ENCODE measurements around the gene RAB5IF. TPM values are rescaled to one million over a fixed set of nuclear protein-coding genes. Genes with fewer than 3 reads are reported as not detected.

RAB5IF gene
- total RNA-seq, 2 experiments from 2014 or later, result 113 to 114 TPM

DNA sequence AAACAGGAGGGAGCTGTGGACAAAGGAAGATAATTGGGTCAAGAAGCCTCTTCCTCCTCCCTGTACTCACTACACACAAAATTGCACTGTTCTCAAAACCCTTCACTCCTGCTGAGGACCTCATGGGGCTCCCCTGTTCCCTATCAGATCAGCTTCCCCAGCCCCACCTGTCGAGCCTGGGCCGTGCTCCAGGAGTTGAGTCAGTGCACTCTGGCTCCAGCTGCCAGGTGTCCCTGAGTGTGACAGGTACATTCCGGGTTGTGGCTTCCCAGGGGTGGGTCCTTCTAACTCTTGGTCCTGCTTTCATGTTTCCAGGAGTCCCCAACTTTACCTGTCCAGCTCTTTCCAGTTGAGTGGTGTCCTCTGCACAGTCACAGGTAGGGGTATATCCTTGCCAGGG is 8.4 kb downstream of the RAB5IF start:
- peaks cover 12% of the 10 kb centered on the region for H3K4me1 Mint-ChIP-seq (ENCODE audit: low read depth)
- CTCF ChIA-PET, result interaction anchor here (1.2 to 3.6 kb wide), 6 partner anchors 8 to 141 kb away, joined by 3 to 33 read pairs (median 6); partner anchors contain the start of genes NDRG3 and RAB5IF
- peaks cover 36% of the 10 kb centered on the region for H3K36me3 Mint-ChIP-seq
- no peaks in the 10 kb centered on the region for H3K9me3 Mint-ChIP-seq
- H3K27me3 Mint-ChIP-seq, result no peaks in the 10 kb centered on the region
- H3K27ac Mint-ChIP-seq, result peak overlapping the region; percentile 28
- no peak overlapping the region for H3K4me3 Mint-ChIP-seq
- DNase-seq, result no peak
- intact Hi-C loops (cut with micrococcal nuclease), result loop anchor here (2.0 kb wide), 2 partner anchors 31 to 115 kb away; no protein-coding TSS in a partner anchor
- POLR2A ChIA-PET, result interaction anchor here (1.0 kb wide), 1 partner anchor 16 kb away, joined by 3 read pairs; no protein-coding TSS in a partner anchor

DNA sequence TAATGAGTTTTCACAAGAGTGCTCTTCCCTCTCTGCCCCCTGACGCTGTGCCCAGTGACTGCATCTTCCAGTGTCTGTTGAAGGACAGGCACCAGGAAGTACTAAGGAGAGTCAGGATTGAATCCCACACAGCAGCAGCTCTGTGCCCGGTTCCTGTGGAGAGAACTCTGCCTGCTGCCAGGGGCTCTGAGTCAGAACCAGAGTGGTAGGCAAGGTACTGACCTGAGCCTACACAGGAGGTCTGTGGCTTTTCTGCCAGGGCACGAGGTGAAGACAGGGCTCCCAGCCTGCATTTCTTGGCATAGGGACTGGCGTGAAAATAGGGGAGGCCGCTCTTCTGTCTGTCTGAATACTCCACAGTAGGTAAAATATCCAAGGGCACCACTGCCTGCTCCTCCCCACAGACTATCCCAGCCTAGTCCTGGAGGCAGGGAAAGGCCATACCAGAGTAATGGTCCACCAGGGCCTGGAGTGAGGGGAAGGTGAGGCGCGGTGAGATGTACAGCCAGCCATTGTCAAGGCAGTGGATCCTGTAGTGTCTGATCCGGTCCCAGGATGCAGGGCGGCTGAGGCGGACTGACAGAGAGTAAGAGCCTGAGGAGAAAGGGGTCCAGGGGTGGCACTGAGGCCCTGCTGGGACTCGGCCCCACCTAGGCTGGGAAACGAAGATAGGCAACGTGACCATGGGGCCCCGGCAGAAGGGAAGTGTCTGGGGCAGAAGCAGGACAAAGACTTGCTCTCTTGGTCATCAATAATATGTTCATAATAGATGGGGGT is 9.4 kb downstream of the RAB5IF start:
- H3K27ac Mint-ChIP-seq, result peak overlapping the region; percentile 52
- H3K4me3 Mint-ChIP-seq, result no peak overlapping the region
- no peaks in the 10 kb centered on the region for H3K27me3 Mint-ChIP-seq
- CTCF ChIA-PET, result interaction anchor here (1.2 to 3.6 kb wide), 3 partner anchors 9 to 130 kb away, joined by 3 to 17 read pairs (median 7); partner anchors contain the start of genes NDRG3 and RAB5IF
- peaks cover 31% of the 10 kb centered on the region for H3K36me3 Mint-ChIP-seq
- H3K4me1 Mint-ChIP-seq (ENCODE audit: low read depth), result peaks cover 12% of the 10 kb centered on the region
- POLR2A ChIA-PET, result no interaction called here
- no peak for DNase-seq
- no peaks in the 10 kb centered on the region for H3K9me3 Mint-ChIP-seq
- intact Hi-C loops (cut with micrococcal nuclease), result no loop called here

GRCh38 chr20:36620917-36621316 is 15.3 kb downstream of the RAB5IF start:
- ChIA-PET POLR2A (no interaction called here), CTCF (no interaction called here)
- intact Hi-C loops (cut with micrococcal nuclease), result no loop called here
- Mint-ChIP-seq H3K36me3 (peaks cover 17% of the 10 kb centered on the region), H3K9me3 (no peaks in the 10 kb centered on the region), H3K27me3 (no peaks in the 10 kb centered on the region), H3K4me1 (ENCODE audit: low read depth) (peaks cover 13% of the 10 kb centered on the region), H3K4me3 (no peak overlapping the region), H3K27ac (no peak overlapping the region)
- no peak for DNase-seq

- DNase-seq, result no peak
- Mint-ChIP-seq H3K9me3 (no peaks in the 10 kb centered on the region), H3K4me1 (ENCODE audit: low read depth) (peaks cover 17% of the 10 kb centered on the region), H3K27ac (peak overlapping the region; percentile 49), H3K36me3 (peaks cover 32% of the 10 kb centered on the region), H3K27me3 (no peaks in the 10 kb centered on the region), H3K4me3 (no peak overlapping the region)
- intact Hi-C loops (cut with micrococcal nuclease), result no loop called here
- ChIA-PET POLR2A (interaction anchor here (1.1 kb wide), 1 partner anchor 17 kb away, joined by 4 read pairs; the partner anchor contains the start of gene RAB5IF), CTCF (interaction anchor here (0.7 to 2.2 kb wide), 6 partner anchors 11 to 106 kb away, joined by 3 to 9 read pairs (median 3); partner anchors contain the start of genes RAB5IF and SLA2)
These were observed 17.9 kb downstream of the RAB5IF start for GRCh38 chr20:36623444-36623843.

DNA sequence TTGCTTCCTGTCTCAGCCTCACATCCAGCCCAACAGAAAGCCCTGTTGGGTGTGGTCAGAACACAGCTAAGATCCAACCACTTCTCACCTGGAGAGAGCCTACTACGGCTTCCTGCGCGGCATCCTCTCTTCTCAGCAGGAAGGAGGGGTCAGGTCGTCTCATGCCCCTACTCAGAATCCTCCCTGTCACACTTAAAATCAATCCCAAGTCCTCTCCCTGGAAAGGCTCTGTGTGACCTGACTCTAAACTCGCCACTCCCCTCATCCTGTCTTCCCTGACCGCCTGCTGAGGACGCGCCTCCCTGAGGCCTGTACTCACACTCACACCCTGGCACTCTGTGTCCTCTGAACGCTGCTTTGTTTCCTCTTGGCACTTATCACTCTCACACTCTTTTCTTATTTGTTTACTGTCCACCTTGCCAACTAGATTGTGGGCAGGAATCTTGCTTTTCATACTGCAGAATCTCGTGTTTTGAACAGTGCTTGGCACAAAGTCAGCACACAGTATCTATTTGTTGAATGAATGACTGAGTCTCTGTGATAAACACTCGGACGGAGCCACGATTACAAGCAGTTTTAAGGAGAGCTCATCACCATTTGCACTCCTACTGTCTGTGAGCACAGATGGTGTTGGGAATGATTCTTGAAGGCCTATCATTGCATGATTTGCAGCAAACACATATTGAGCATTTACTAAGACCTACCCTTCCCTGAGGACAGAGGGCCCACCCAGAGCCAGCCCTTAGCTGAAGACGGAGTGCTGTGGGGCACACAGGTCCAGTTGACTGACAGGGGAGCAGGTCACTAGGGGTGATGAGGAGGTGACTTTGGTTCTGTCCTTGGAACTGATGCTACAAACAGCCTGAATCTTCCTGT is 18.7 kb downstream of the RAB5IF start:
- POLR2A ChIA-PET, result no interaction called here
- no peaks in the 10 kb centered on the region for H3K27me3 Mint-ChIP-seq
- no peak for DNase-seq
- peaks cover 34% of the 10 kb centered on the region for H3K36me3 Mint-ChIP-seq
- CTCF ChIA-PET, result interaction anchor here (0.8 to 2.2 kb wide), 5 partner anchors 12 to 105 kb away, joined by 3 to 9 read pairs (median 3); partner anchors contain the start of genes RAB5IF and SLA2
- no peaks in the 10 kb centered on the region for H3K9me3 Mint-ChIP-seq
- H3K4me3 Mint-ChIP-seq, result no peak overlapping the region
- intact Hi-C loops (cut with micrococcal nuclease), result no loop called here
- H3K27ac Mint-ChIP-seq, result peak overlapping the region; percentile 47
- peaks cover 20% of the 10 kb centered on the region for H3K4me1 Mint-ChIP-seq (ENCODE audit: low read depth)

- Mint-ChIP-seq H3K36me3 (peaks cover 38% of the 10 kb centered on the region), H3K4me1 (ENCODE audit: low read depth) (peaks cover 26% of the 10 kb centered on the region), H3K4me3 (no peak overlapping the region), H3K9me3 (no peaks in the 10 kb centered on the region), H3K27ac (peak overlapping the region; percentile 47), H3K27me3 (no peaks in the 10 kb centered on the region)
- intact Hi-C loops (cut with micrococcal nuclease), result no loop called here
- no peak for DNase-seq
- POLR2A ChIA-PET, result no interaction called here
- CTCF ChIA-PET, result interaction anchor here (1.3 kb wide), 1 partner anchor 20 kb away, joined by 3 read pairs; no protein-coding TSS in a partner anchor
These were observed 19.4 kb downstream of the RAB5IF start for GRCh38 chr20:36624944-36625324.

DNA sequence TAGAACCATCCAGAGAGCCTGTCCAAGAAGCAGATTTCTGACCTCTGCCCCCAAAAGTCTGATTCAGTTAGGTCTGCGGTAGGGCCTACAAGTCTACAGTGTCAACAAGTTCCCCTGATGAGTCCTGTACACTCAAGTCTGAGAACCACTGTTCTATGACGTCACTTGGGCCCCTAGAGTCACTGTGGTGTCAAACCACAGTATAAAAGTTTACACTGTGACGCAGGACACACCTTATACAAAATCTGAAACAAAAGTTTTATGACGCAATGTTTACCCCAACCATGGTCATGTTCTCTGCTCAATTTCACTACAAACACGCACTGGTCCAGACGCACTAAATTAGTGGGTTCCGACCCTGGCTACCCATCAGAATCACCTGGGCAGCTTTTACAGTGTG is 22.5 kb downstream of the RAB5IF start:
- peaks cover 55% of the 10 kb centered on the region for H3K36me3 Mint-ChIP-seq
- POLR2A ChIA-PET, result no interaction called here
- CTCF ChIA-PET, result interaction anchor here (3.0 kb wide), 1 partner anchor 17 kb away, joined by 17 read pairs; the partner anchor contains the start of gene SLA2
- peak overlapping the region; percentile 28 for H3K27ac Mint-ChIP-seq
- no peaks in the 10 kb centered on the region for H3K9me3 Mint-ChIP-seq
- no peak overlapping the region for H3K4me3 Mint-ChIP-seq
- H3K27me3 Mint-ChIP-seq, result no peaks in the 10 kb centered on the region
- peaks cover 40% of the 10 kb centered on the region for H3K4me1 Mint-ChIP-seq (ENCODE audit: low read depth)
- DNase-seq, result peak; percentile 31
- intact Hi-C loops (cut with micrococcal nuclease), result no loop called here

DNA sequence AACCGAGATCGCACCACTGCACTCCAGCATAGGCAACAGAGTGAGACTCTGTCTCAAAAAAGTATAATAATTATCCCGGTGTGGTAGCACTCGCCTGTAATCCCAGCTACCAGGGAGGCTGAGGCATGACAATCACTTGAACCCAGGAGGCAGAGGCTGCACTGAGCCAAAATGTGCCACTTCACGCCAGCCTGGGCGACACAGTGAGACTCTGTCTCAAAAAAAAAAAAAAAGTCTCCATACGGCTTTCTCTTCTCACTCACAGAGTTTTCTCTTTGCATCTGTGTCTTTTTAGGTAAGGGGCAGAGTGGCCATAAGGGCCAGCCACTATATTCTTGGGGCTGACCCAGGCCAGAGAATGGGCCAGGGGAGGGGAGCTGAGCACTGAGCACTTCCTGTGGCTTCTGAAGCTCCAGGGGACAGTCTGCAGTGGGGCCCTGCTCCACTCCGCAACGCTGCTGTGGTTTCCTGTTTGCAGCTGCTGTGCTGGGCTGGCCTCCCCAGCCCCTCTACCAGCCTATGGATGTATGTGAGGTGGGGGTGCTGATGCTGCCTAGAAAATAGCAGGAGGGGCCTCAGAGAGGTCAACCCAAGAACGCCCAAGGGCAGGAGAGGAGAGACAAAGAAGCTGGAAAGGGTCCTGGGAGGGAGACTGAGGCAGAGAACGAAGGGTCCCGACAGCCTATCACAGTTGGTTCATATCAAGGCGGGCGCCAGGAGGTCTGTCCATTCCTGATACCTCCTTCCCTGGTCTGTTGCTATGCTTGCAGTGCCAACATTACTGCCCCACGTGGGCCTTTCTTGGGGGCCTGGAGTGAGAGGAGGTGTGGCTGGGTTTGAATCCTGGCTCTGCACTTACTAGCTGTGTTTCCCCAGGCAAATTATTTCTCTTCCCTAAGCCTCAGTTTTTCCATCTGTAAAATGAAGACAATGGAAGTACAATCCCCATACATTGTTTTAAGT is 24.4 kb downstream of the RAB5IF start:
- Mint-ChIP-seq H3K4me1 (ENCODE audit: low read depth) (peaks cover 31% of the 10 kb centered on the region), H3K9me3 (no peaks in the 10 kb centered on the region), H3K4me3 (peak overlapping the region; percentile 50), H3K36me3 (peaks cover 47% of the 10 kb centered on the region), H3K27me3 (no peaks in the 10 kb centered on the region), H3K27ac (peak overlapping the region; percentile 88)
- DNase-seq, result peak; percentile 76
- CTCF ChIA-PET, result interaction anchor here (0.6 to 3.0 kb wide), 7 partner anchors 15 to 190 kb away, joined by 3 to 17 read pairs (median 6); partner anchors contain the start of genes DSN1, RAB5IF and SLA2
- POLR2A ChIA-PET, result interaction anchor here (0.5 to 1.7 kb wide), 5 partner anchors 14 to 24 kb away, joined by 3 to 8 read pairs (median 3); partner anchors contain the start of genes RAB5IF and SLA2
- intact Hi-C loops (cut with micrococcal nuclease), result loop anchor here (2.0 kb wide), 1 partner anchor 15 kb away; no protein-coding TSS in a partner anchor

- Mint-ChIP-seq H3K4me3 (no peak overlapping the region), H3K27ac (peak overlapping the region; percentile 52), H3K36me3 (peaks cover 48% of the 10 kb centered on the region), H3K9me3 (no peaks in the 10 kb centered on the region), H3K27me3 (no peaks in the 10 kb centered on the region), H3K4me1 (ENCODE audit: low read depth) (peaks cover 33% of the 10 kb centered on the region)
- intact Hi-C loops (cut with micrococcal nuclease), result loop anchor here (2.0 kb wide), 1 partner anchor 13 kb away; no protein-coding TSS in a partner anchor
- DNase-seq, result no peak
- CTCF ChIA-PET, result no interaction called here
- POLR2A ChIA-PET, result interaction anchor here (1.5 kb wide), 1 partner anchor 15 kb away, joined by 5 read pairs; the partner anchor contains the start of gene SLA2
These were observed 26.1 kb downstream of the RAB5IF start for GRCh38 chr20:36631646-36632045.

GRCh38 chr20:36632147-36632486 is 26.5 kb downstream of the RAB5IF start:
- Mint-ChIP-seq H3K4me1 (ENCODE audit: low read depth) (peaks cover 33% of the 10 kb centered on the region), H3K4me3 (no peak overlapping the region), H3K27ac (peak overlapping the region; percentile 52), H3K27me3 (no peaks in the 10 kb centered on the region), H3K36me3 (peaks cover 46% of the 10 kb centered on the region), H3K9me3 (no peaks in the 10 kb centered on the region)
- POLR2A ChIA-PET, result interaction anchor here (1.5 kb wide), 1 partner anchor 14 kb away, joined by 5 read pairs; the partner anchor contains the start of gene SLA2
- intact Hi-C loops (cut with micrococcal nuclease), result no loop called here
- CTCF ChIA-PET, result interaction anchor here (1.0 kb wide), 1 partner anchor 26 kb away, joined by 3 read pairs; the partner anchor contains the start of gene RAB5IF
- no peak for DNase-seq
